Measurements from ENCODE around the gene OR2AT4.
"Not testable (repeated sequence)": the region's sequence is repeated elsewhere in the genome, so short reads cannot be mapped to it uniquely, and the experiment has no call there.

OR2AT4 gene

DNA sequence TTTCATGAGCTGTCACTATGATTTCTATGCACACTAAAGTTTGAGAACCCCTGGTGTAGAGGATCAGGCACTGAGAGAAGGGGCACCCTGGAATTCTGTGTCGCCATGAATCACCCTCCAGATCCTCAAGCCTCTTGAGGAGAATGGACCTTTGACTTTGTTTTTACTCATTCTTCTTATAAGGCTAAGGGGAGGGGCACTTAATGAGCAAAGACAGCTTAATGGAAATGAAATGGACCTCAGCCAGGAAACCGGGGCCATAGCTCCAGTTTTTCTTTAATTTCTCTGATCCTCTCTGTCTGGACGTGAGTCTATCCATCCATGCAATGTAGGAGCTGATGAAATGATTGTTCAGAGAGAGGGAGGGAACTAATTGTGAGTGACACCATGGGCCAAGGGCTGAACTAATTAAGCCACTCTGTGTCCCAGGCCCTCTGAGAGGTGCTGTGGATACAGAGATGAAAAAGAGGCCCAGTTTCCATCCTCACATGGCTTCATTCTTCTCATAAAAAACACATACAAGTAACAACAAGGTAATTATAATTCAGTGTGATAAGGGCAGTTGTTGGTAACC, 32.8 kb downstream of the OR2AT4 start:
- DNase-seq = no peak

DNA sequence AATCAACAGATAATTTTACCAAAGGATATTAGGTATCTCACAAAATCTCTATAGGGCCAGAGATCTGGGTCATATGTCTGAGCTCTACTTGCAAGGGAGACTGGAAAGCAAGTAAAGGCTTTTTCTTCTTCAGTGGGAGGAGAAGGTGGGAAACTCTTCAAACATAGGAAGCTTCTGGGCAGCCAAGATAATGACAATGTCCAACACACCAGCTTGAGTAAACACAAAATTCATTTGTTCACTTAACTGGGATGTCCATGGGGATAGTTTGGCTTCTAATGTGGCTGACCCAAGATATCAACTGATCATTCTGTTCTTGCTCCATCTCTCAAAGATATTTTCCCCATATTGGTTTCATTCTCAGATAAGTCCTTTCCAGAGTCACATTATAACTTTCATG, 37.4 kb downstream of the OR2AT4 start:
- no peak for DNase-seq

DNA sequence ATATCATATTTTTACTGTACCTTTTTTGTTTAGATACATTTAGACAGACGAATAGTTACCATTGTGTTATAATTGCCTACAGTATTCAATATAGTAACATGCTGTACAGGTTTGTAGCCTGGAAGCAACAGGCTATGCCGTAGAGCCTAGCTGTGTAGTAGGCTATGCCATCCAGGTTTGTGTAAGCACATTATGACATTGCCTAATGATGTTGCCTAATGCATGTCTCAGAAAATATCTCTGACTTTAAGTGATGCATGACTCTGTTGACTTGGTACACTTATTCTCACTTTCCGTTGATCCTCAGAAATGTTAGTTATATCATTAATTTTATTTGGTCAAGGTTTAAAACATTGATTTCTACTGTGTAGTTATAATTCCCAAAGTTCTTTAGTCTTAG, 39.9 kb downstream of the OR2AT4 start:
- no peak for DNase-seq

DNA sequence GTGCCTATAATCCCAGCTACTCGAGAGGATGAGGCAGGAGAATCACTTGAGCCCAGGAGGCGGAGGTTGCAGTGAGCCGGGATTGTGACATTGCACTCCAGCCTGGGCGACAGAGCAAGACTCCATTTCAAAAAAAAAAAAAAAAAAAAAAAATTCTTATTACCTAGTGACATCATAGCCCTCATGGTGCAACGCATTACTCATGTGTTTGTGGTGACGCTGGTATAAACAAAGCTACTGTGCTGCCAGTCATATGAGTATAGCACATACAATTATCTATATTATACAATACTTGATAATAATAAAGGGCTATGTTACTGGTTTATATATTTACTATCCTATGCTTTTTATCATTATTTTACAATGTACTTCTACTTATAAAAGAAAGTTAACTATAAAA, 41.2 kb downstream of the OR2AT4 start:
- DNase-seq = no peak

DNA sequence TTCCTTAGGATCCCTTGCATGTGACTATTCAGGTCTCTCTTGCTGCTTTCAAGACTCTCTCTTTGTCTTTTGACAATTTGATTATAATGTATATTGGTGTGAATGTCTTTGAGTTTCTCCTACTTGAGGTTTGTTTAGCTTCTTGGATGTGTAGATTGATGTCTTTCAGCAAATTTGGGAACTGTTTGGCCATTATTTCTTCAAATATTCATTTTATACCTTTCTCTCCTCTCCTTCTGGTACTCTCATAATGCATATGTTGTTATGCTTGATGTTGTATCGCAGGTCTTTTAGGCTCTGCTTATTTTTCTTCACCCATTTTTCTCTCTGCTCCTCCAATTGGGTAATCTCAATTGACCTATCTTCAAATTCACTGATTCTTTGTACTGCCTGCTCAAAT, 44.2 kb downstream of the OR2AT4 start:
- no peak for DNase-seq

DNA sequence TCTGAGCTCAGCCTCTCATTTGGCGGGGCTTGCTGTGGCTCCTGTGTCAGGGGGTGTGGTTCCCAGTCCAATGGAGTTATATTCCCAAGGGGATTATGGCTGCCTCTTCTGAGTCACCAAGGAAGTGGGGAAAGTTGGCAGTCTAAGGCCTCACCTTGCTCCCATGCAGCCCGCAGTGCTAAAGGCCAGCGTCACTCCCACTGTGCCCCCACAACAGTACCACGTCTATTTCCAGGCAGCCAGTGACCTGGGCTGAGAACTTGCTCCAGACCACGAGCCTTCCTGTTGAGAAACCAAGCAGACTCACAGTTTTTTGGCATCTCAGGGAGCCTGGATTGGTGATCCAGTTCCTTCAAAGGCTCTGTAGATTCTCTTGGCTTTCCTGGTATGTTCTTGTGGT, 45.6 kb downstream of the OR2AT4 start:
- DNase-seq = no peak

DNA sequence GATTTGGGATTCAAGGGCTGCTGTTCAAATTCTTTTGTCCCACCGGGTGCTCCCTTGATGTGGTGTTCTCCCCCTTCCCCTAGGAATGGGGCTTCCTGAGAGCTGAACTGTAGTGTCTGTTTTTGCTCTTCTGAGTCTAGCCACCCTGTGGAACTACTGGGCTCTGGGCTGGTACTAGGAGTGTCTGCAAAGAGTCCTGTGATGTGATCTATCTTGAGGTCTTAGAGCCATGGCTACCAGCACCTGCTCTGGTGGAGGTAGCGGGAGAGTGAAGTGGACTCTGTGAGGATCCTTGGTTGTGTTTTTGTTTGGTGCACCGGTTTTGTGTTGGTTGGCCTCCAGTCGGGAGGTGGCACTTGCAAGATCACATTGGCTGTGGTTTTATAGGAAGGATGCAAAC, 46.2 kb downstream of the OR2AT4 start:
- DNase-seq = no peak

DNA sequence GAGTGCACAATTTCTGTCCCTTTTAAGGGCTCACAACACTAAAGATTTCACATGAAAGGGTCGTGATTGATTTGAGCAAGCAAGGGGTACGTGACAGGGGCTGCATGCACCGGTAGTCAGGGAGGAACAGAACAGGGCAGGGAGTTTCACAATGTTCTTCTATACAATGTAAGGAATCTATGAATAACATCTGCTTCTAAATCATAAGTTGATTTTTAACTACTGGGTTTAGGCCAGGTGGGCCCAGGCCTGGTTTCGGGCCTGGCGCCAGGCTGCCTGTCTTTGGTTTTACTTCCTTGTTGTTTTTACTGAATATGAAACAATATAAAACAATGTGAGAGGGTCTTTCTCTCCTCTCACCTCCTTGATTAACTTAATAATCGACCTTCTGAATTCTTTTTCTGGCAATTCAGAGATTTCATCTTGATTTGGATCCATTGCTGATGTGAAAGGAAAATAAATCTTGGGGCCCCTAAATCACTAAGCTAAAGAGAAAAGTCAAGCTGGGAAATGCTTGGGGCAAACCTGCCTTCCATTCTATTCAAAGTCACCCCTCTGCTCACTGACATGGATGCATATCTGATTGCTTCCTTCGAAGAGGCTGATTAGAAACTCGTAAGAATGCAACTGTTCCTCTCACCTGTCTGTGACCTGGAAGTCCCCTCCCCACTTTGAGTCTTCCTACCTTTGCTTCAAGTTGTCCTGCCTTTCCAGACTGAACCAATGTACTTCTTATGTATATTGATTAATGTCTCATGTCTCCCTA, 47.0 kb downstream of the OR2AT4 start:
- not testable (repeated sequence) for DNase-seq

DNA sequence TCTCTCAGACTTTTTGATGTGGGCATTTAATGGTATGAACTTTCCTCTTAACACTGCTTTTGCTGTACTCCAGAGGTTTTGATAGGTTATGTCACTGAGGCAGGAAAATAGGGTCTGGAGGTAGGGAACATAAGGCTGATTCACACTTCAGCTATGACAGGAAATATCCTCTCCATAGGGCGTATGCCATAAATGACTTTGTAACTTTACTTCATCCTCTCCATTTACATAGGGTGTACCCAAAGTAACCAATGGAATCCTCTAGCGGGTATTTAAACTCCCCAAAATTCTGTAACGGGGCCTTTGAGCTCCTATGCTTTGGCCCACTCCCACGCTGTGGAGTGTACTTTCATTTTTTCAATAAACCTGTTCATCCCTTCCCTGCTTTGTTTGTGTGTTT, 49.5 kb downstream of the OR2AT4 start:
- no peak for DNase-seq

DNA sequence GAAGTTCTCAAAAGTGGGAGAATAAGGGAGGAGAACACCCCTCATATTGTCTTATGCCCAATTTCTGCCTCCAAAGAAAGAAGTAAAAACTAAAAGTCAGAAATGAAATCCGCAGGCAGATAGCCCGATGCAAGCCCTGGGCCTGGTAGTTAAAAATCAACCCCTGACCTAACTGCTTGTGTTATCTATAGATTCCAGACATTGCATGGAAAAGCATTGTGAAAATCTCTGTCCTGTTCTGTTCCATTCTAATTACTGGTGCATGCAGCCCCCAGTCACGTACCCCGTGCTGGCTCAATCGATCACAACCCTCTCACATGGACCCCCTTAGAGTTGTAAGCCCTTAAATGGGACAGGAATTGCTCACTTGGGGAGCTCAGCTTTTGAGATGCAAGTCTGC, 50.0 kb downstream of the OR2AT4 start:
- DNase-seq = not testable (repeated sequence)

DNA sequence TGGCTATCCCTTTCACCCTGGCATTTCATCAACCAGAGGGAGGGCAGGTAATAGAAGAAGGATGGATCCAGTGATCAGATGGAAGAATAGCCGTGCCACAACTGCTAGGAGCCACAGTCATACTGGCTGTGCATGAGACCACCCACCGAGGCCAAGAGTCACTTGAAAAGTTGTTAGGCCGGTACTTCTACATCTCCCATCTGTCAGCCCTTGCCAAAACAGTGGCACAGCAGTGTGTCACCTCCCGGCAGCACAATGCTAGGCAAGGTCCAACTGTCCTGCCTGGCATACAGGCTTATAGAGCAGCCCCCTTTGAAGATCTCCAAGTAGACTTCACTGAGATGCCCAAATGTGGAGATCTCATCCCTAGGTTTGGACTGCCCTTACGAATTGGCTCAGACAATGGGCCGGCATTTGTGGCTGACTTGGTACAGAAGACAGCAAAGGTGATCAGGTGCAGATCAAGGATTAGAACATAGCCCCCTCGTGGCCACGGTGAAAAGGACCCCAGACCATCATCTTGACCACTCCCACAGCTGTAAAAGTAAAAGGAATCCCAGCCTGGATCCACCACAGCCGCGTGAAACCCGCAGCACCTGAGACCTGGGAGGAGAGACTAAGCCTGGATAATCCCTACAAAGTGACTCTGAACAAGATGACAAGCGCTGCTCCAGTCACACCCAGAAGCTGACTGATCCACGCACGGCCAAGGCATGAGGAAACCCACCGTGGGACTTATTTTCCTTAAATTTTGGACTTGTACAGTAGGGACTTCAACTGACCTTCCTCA, 52.1 kb downstream of the OR2AT4 start:
- not testable (repeated sequence) for DNase-seq

DNA sequence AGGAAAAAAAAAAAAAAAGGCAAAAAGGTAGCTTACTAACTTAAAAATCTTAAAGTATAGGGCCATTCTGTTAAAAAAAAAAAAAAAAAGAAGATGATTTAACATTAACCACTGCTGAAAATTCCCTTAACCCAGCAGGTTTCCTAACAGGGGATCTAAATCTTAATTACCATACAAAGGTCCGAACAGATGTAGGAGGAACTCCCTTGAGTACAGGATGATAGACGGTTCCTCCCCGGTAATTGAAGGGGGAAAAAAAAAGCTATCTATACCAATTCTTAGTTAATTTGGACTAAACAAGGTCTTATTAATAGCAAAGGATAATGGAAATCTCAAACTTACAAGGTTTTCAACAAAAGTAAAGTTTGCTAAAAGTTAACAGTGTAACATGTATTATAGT, 54.9 kb downstream of the OR2AT4 start:
- not testable (repeated sequence) for DNase-seq

DNA sequence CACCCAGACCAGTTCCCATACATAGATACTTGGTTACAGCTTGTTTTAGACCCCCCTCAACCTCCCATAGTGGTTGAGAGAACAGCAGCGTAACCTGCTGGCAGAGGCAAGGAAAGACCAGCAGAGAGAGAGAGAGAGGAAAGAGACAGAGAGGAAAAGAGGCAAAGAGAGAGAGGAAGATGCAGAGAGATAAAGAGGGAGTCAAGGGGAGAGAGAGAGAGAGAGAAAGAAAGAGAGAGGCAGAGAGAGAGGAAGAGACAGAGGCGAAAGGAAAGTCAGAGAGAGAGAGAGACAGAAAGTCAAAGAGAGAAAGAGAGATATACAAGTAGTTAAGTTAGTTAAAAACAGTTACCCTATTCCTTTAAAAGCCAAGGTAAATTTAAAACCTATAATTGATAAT, 55.4 kb downstream of the OR2AT4 start:
- DNase-seq = no peak

DNA sequence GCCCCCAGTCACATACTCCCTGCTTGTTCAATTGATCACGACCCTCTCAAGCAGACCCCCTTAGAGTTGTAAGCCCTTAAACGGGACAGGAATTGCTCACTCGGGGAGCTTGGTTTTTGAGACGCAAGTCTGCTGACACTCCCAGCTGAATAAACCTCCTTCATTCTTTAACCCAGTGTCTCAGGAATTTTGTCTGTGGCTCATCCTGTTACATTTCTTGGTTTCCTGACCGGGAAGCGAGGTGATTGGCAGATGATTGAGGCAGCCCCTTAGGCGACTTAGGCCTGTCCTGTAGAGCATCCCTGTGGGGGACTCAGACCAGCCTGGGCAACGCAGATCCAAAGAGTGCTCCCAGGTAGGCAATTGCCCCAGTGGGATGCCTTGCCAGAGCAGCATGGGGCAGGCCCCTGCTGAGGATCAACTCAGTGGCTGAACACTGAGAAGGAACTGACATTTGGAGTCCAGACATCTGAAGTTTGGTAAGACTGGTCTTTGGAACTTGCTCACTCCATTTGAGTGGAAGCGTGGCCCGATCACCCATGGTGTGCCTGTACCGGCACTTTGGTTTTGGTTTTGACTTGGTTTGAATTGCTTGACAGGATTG, 56.4 kb downstream of the OR2AT4 start:
- no peak for DNase-seq

DNA sequence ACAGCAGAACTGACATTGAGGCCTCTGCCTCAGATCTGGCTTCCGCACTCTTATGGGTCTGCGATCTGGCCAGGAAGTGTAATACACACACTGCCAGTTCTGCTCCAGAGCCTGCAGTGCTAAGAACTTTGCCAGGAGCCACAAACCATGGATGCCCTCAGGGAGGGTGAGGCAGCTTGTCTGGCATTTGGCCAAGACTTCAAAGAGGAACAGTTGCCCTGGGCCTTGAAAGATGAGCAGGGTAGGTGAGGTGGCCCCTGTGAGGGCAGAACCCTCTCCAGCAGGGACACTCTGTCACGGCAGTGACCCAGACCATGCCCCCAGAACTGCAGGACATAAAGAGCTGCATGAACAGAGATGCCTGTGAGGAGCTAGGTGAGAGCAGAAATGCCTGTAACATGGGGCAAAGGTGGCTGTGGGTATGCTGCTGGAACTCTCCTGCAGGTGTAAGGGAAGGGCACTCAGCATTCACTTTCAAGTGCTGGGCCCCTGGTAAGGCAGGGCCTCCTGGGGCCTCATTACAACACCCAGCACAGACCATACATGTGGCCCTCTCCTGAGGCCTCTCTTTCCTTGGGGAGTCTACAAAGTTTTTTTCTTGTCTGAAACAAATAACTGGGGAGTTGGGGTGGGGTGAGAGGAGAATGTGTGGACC, 60.6 kb downstream of the OR2AT4 start:
- no peak for DNase-seq

DNA sequence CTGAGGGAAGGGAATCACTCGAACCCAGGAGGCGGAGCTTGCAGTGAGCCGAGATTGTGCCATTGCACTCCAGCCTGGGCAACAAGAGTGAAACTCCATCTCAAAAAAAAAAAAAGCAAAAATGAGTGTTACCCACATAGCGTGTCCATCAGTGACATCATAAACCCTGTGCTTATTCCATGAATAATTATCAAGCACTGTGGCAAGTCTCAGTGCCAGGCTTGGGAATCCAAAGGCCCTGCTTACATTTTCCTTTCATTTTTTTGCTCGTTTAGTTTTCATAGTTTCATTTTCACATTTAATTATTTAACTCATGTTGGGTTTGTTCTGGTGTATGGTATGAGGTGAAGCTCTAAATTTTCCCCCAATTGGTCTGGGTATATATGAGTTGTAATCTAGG, 61.4 kb downstream of the OR2AT4 start:
- no peak for DNase-seq

DNA sequence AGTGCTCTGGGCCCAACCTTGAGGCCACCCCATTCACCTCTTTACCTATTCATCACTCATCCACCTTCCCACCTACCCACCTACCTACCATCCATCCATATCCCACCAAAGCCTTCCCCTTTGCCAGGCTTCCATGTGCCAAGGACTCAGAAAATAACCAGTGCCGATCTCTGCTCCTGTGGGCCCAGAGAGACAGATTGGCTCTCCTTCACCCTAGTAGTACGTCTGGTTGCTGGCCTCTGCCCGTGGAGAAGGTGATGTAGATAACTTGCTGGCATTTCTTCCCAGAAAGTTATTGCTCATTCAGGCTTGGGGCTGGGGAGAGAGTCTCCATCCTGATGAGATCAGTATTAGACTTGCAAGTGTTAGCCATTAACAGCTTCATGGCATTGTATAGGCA, 62.8 kb downstream of the OR2AT4 start:
- no peak for DNase-seq

DNA sequence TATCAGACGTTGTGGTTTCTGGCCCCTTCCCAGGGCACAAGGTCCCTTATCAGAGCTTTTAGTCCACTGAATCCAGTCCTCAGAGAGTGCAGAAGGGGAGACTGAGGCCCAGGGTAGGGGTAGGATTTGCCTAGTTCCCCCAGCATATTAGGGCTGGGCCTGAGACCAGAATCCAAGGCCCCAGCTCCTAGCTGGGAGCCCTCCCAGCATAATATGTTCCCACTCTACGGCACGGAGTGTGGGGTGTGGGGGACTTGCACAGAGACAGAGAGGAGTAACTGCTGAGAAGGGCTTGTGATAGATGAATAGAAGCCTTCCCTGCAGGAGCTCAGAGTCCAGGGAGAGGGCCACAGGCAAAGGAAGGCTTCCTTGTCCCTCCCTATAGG, 64.1 kb downstream of the OR2AT4 start:
- no peak for DNase-seq

DNA sequence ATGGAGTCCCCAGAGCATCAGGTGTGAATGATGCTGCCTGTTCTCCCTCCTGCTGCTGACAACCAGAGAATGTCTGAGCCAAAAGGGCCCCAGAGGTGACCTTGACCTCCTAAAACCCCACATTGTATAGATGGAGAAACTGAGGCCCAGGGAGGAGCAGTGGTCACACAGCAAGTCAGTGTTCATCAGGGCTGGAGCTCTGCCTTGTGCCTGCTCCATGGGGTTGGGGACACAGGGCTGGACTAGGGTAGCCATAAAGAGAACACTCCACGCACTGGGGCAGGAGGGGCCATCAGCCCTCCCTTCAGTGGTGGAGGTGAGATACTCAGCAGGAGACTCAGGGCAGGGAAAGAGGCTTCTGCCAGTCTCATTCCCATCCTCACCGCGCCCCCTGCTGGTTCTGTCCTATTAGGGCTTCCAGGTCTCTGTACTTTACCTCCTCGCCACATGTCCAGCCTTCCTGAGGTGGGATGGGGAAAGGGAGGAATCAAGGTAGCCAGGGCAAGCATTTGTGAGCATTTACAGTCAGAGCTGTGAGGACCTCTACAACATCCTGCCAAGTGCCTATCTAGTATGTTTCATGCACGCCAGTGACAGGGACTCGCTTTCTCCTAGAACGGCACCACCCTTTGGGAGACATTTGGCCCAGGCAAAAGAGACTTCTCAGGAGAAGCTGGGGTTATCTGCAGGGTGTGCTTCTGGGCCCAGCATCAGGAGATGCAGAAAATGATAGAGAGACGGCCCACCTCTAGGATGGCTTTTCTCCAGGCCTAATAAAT, 64.7 kb downstream of the OR2AT4 start:
- DNase-seq = peak; percentile 68
